K562 (cell line): ENCODE results near the gene PPP6R1. TPM values are rescaled to one million over a fixed set of nuclear protein-coding genes. Genes with fewer than 3 reads are reported as not detected.

Experiments used
- DEAF1 ChIP-seq: fragments of 450-650 bp; formaldehyde crosslinking; IDR thresholded peaks from 2 replicates; pipeline ENCODE4 v1.4.0; 2020; ENCODE audit warnings: mild to moderate bottlenecking, moderate library complexity
- E2F8 ChIP-seq: fragments of 450-650 bp; IDR thresholded peaks from 2 replicates; pipeline ENCODE4 v1.7.1; 2018; ENCODE audit warnings: mild to moderate bottlenecking, low read depth; ENCODE audit not compliant: partially characterized antibody
- EGR1 ChIP-seq: fragments of 450-650 bp; conservative IDR thresholded peaks from 2 replicates; pipeline ENCODE4 v1.6.1; 2017; ENCODE audit warnings: mild to moderate bottlenecking
- EP400 ChIP-seq: fragments of 450-650 bp; IDR thresholded peaks from 2 replicates; pipeline ENCODE4 v1.6.1; 2017; ENCODE audit warnings: antibody characterized with exemption, mild to moderate bottlenecking, moderate library complexity
- HDAC2 ChIP-seq: fragments of 450-650 bp; IDR thresholded peaks from 2 replicates; pipeline ENCODE4 v1.6.1; 2016; ENCODE audit warnings: mild to moderate bottlenecking
- HDAC8 ChIP-seq: fragments of 450-650 bp; IDR thresholded peaks from 2 replicates; pipeline ENCODE4 v1.6.1; 2016; ENCODE audit warnings: mild to moderate bottlenecking, missing genetic modification characterization, moderate library complexity, missing compliant biosample characterization
- HEY1 ChIP-seq: fragments of 250-450 bp; sonication (Bioruptor Pico); IDR thresholded peaks from 2 replicates; pipeline ENCODE4 v1.5.0; 2020; ENCODE audit warnings: mild to moderate bottlenecking, moderate library complexity, borderline replicate concordance
- ILF3 ChIP-seq: fragments of 450-650 bp; IDR thresholded peaks from 2 replicates; pipeline ENCODE4 v1.6.1; 2018; ENCODE audit warnings: antibody characterized with exemption, mild to moderate bottlenecking, moderate library complexity, borderline replicate concordance
- LARP7 ChIP-seq: fragments of 450-650 bp; IDR thresholded peaks from 2 replicates; pipeline ENCODE4 v1.6.1; 2016
- NFIC ChIP-seq: fragments of 450-650 bp; IDR thresholded peaks from 2 replicates; pipeline ENCODE4 v1.6.1; 2017; ENCODE audit warnings: mild to moderate bottlenecking, inconsistent platforms
- PHF21A ChIP-seq: fragments of 450-650 bp; IDR thresholded peaks from 2 replicates; pipeline ENCODE4 v1.6.1; 2017; ENCODE audit warnings: low read depth, borderline replicate concordance
- POLR2B ChIP-seq: fragments of 450-650 bp; IDR thresholded peaks from 2 replicates; pipeline ENCODE4 v1.6.1; 2018; ENCODE audit warnings: low read depth; ENCODE audit not compliant: partially characterized antibody
- RBFOX2 ChIP-seq: fragments of 200-400 bp; formaldehyde crosslinking; IDR thresholded peaks from 2 replicates; pipeline ENCODE4 v1.6.1; 2017; ENCODE audit warnings: low read depth, mild to moderate bottlenecking, low read length, moderate library complexity
- SP1 ChIP-seq: sonication (generic); formaldehyde crosslinking; IDR thresholded peaks from 2 replicates; pipeline ENCODE4 v1.8.1; 2022; ENCODE audit warnings: mild to moderate bottlenecking, missing genetic modification reagents
- TOE1 ChIP-seq, 2 experiments: fragments of 450-650 bp in 1 of 2; sonication (generic) in 1 of 2; formaldehyde crosslinking in 1 of 2; IDR thresholded peaks; 2 replicates each; pipeline versions ENCODE4 v1.7.1 to v1.8.0; 2016 to 2022; ENCODE audit warnings: borderline replicate concordance in 2 of 2, mild to moderate bottlenecking in 2 of 2, antibody characterized with exemption in 1 of 2, inconsistent platforms in 1 of 2, low read depth in 1 of 2, missing genetic modification reagents in 1 of 2, moderate library complexity in 1 of 2
- TSHZ1 ChIP-seq: fragments of 250-450 bp; sonication (Bioruptor Pico); IDR thresholded peaks from 2 replicates; pipeline ENCODE4 v1.4.0; 2020; ENCODE audit warnings: mild to moderate bottlenecking, moderate library complexity
- XRCC5 ChIP-seq: fragments of 200-400 bp; formaldehyde crosslinking; IDR thresholded peaks from 2 replicates; pipeline ENCODE4 v1.6.1; 2017; ENCODE audit warnings: low read depth, mild to moderate bottlenecking, low read length
- YY1 ChIP-seq, 3 experiments: IDR thresholded peaks; 2 replicates each; pipeline ENCODE4 v1.6.1; 2011; ENCODE audit warnings: low read length in 2 of 3, mild to moderate bottlenecking in 2 of 3, moderate library complexity in 2 of 3, borderline replicate concordance in 1 of 3, control low read depth in 1 of 3, low read depth in 1 of 3; ENCODE audit not compliant: insufficient read depth in 3 of 3, insufficient replicate concordance in 2 of 3, control insufficient read depth in 1 of 3, insufficient read length in 1 of 3; ENCODE audit errors: extremely low read depth in 1 of 3
- polyA plus RNA-seq, 8 experiments: library from polyadenylated mRNA; depleted of rRNA in 4 of 8; stranded (reverse) in 5 of 8; unstranded in 3 of 8; fragments of >200 nt; fragmentation: Nextera tagmentation in 2 of 8; fragmentation: Illumina TruSeq in 1 of 8; extraction: Ambion mirVana in 2 of 8; extraction: Trizol in 1 of 8; gene quantifications; 2 replicates each; pipeline versions ENCODE4 v1.2.1 to v1.2.3, GENCODE V29; 2011 to 2014; ENCODE audit warnings: inconsistent platforms in 1 of 8, missing spikeins in 1 of 8
- total RNA-seq, 7 experiments: library from RNA; depleted of rRNA in 6 of 7; stranded (reverse); fragments of >200 nt in 6 of 7; fragmentation: Illumina TruSeq in 2 of 7; extraction: Trizol in 2 of 7; gene quantifications; 2 replicates each; pipeline versions ENCODE4 v1.2.1 to v1.2.3, GENCODE V29; 2011 to 2021; ENCODE audit warnings: low replicate concordance in 1 of 7

The PPP6R1 gene
- total and polyA plus RNA-seq, 9 of the 15 experiments (the other 6 are each of a cell fraction or from before 2014, with no cell fraction given): 0.48 to 135 (median 37.2) TPM

- TF ChIP-seq TSHZ1 (no peak), YY1 (IDR thresholded peaks at IDR 0.05; ENCODE audit: borderline replicate concordance in 1 of 3, control insufficient read depth in 1 of 3, extremely low read depth in 1 of 3, insufficient read depth in 3 of 3, insufficient read length in 1 of 3, insufficient replicate concordance in 2 of 3, low read depth in 1 of 3, low read length in 2 of 3) (peak in 2 of 3 experiments; percentile 20 to 44), DEAF1 (0 out of 2 replicates have a peak, but pooled peaks have one; percentile 19), SP1 (peak; percentile 62; the same call in 1 of the 2 replicates), EP400 (peak; percentile 59; the same call in 1 of the 2 replicates), POLR2B (peak; percentile 58), HDAC2 (0 out of 2 replicates have a peak, but pooled peaks have one; percentile 54), RBFOX2 (peak; percentile 68), ILF3 (no peak), NFIC (no peak), EGR1 (peak; percentile 69), TOE1 (IDR thresholded peaks at IDR 0.05; ENCODE audit: borderline replicate concordance) (peak; percentile 14; the same call in 1 of the 2 replicates), TOE1 (CRISPR knock-in tag; IDR thresholded peaks at IDR 0.05; ENCODE audit: borderline replicate concordance, low read depth) (no peak), HDAC8 (tag) (0 out of 2 replicates have a peak, but pooled peaks have one; percentile 16), LARP7 (no peak), E2F8 (peak; percentile 28), HEY1 (no peak), XRCC5 (peak; percentile 50), PHF21A (no peak)
Observed at GRCh38 chr19:55301459-55302317, 42.9 kb upstream of the PPP6R1 start (continued).
